ENCODE data around the gene FNTB.

Gene FNTB

GRCh38 chr14:65096323-65097089 is 109.8 kb downstream of the FNTB start:
- no peak for TF ChIP-seq EP300 (IDR thresholded peaks at IDR 0.05; ENCODE audit: borderline replicate concordance)
- TF ChIP-seq, protein P1, sequence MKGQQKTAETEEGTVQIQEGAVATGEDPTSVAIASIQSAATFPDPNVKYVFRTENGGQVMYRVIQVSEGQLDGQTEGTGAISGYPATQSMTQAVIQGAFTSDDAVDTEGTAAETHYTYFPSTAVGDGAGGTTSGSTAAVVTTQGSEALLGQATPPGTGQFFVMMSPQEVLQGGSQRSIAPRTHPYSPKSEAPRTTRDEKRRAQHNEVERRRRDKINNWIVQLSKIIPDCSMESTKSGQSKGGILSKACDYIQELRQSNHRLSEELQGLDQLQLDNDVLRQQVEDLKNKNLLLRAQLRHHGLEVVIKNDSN (IDR thresholded peaks at IDR 0.05) = no peak
- no peak for TF ChIP-seq TEAD4 (IDR thresholded peaks at IDR 0.05)
- TF ChIP-seq REST (IDR thresholded peaks at IDR 0.05; ENCODE audit: low read depth) = no peak
- no peak for TF ChIP-seq EGR1 (IDR thresholded peaks at IDR 0.05)
- no peak for TF ChIP-seq MAX (IDR thresholded peaks at IDR 0.05)
- TF ChIP-seq CEBPB (IDR thresholded peaks at IDR 0.05) = no peak
- TF ChIP-seq TAF1 (IDR thresholded peaks at IDR 0.05; ENCODE audit: low read depth) = no peak

DNA sequence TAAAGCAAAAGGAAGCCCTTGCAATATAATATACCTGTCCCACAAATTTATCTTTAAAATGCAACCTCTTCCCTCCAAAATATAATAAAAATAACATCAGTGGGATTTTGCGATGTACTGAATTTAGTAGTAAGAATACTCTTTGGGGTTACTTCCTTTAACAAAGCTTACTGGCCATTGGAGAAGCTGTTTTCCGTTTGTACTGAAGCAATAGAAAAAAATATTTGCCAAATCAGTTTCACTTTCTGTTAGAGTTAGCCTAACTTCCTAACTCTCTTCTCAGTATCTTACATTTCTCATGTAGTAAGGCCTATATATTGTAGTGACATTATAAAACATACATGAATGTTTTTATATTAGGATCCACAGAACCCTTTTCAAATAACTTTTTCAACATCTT is 111.9 kb downstream of the FNTB start:
- no peak for TF ChIP-seq EP300 (IDR thresholded peaks at IDR 0.05; ENCODE audit: borderline replicate concordance)
- no peak for TF ChIP-seq NFIC (IDR thresholded peaks at IDR 0.05)
- no peak for TF ChIP-seq CREB1 (IDR thresholded peaks at IDR 0.05; ENCODE audit: low read depth)
- no peak for TF ChIP-seq REST (IDR thresholded peaks at IDR 0.05; ENCODE audit: low read depth)
- TF ChIP-seq, protein P1 (IDR thresholded peaks at IDR 0.05) = no peak
- no peak for TF ChIP-seq RAD21 (IDR thresholded peaks at IDR 0.05; ENCODE audit: low read depth)
- TF ChIP-seq CEBPB (IDR thresholded peaks at IDR 0.05) = no peak
- no peak for TF ChIP-seq FOXM1 (IDR thresholded peaks at IDR 0.05; ENCODE audit: borderline replicate concordance, low read depth)
- no peak for TF ChIP-seq ZBTB7A (IDR thresholded peaks at IDR 0.05; ENCODE audit: low read depth)
- no peak for TF ChIP-seq EGR1 (IDR thresholded peaks at IDR 0.05)
- TF ChIP-seq MAX (IDR thresholded peaks at IDR 0.05) = no peak

DNA sequence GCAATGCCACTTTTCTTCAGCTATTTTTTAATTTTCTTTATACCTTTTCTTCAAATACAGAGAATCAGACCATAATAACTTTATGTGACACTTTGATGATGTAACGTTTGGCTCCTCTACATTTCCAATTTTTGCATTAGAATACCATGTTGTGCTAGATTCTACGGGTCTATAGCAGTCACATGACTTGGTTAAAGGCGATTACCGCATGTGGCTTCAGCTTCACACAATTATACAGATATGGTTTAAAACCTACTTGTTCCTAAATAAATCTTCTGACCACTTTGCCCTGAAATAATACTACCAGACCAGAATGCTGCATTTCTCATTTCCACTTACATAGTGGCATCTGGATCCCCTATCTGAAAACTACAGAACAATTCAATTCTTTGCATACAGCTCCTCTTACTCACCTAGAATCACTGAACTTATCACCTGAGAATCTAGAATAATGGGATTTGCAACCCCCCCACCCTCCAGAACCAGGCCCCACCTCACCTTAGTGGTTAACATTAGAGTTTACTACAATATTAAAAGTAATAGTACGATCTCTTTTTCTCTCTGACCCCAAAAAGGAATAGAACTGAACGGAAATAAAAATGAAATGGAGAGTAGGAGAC is 114.3 kb downstream of the FNTB start:
- no peak for TF ChIP-seq REST (IDR thresholded peaks at IDR 0.05; ENCODE audit: low read depth)
- no peak for TF ChIP-seq NFIC (IDR thresholded peaks at IDR 0.05)
- no peak for TF ChIP-seq TAF1 (IDR thresholded peaks at IDR 0.05; ENCODE audit: low read depth)
- no peak for TF ChIP-seq TCF12 (IDR thresholded peaks at IDR 0.05; ENCODE audit: low read depth)
- no peak for TF ChIP-seq CEBPB (IDR thresholded peaks at IDR 0.05)
- TF ChIP-seq TEAD4 (IDR thresholded peaks at IDR 0.05) = no peak
- no peak for TF ChIP-seq CREB1 (IDR thresholded peaks at IDR 0.05; ENCODE audit: low read depth)
- TF ChIP-seq EGR1 (IDR thresholded peaks at IDR 0.05) = no peak
- TF ChIP-seq FOXM1 (IDR thresholded peaks at IDR 0.05; ENCODE audit: borderline replicate concordance, low read depth) = no peak
- TF ChIP-seq ZBTB7A (IDR thresholded peaks at IDR 0.05; ENCODE audit: low read depth) = no peak
- no peak for TF ChIP-seq MAX (IDR thresholded peaks at IDR 0.05)
- no peak for TF ChIP-seq YY1 (IDR thresholded peaks at IDR 0.05; ENCODE audit: low read depth)
- TF ChIP-seq RAD21 (IDR thresholded peaks at IDR 0.05; ENCODE audit: low read depth) = no peak
- TF ChIP-seq, protein P1 (IDR thresholded peaks at IDR 0.05) = no peak
- no peak for TF ChIP-seq EP300 (IDR thresholded peaks at IDR 0.05; ENCODE audit: borderline replicate concordance)
